Umbilical cord (tissue), 2 donors: ENCODE measurements around the gene HLA-DMB. TPM values are rescaled to one million over a fixed set of nuclear protein-coding genes. Genes with fewer than 3 reads are reported as not detected.
"Not testable (repeated sequence)": the region's sequence is repeated elsewhere in the genome, so short reads cannot be mapped to it uniquely, and the experiment has no call there.

Experiments
- DNase-seq: peaks from one replicate; pipeline ENCODE4 v3.0.0-alpha.2; 2015; ENCODE audit warnings: low spot score
- total RNA-seq: library from RNA; depleted of rRNA; stranded (reverse); fragments of >200 nt; gene quantifications from one replicate; pipeline ENCODE4 v1.2.3, GENCODE V29; 2014; ENCODE audit warnings: low replicate concordance; ENCODE audit not compliant: insufficient read depth

HLA-DMB gene
- total RNA-seq, 1 donor from 2014 or later, result 10.1 TPM

DNA sequence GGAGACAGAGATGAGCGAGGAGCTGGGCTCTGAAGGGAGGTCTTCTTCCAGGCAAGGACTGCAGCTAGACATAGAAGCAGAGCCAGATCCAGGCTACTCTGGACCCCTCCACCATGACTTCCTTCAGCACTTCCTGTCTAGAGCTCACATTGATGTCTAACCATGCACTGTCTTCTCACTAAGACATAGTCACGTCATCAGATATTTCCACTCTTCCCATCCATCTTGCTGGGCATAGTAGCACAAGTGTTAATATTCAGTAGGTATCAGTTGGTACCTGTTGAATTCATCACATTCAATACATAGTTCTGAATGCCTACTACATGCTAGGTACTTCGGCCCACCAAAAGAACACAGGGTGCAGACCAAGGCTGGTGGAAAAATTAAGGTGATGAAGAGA, 9.2 kb upstream of the HLA-DMB start:
- no peak for DNase-seq

DNA sequence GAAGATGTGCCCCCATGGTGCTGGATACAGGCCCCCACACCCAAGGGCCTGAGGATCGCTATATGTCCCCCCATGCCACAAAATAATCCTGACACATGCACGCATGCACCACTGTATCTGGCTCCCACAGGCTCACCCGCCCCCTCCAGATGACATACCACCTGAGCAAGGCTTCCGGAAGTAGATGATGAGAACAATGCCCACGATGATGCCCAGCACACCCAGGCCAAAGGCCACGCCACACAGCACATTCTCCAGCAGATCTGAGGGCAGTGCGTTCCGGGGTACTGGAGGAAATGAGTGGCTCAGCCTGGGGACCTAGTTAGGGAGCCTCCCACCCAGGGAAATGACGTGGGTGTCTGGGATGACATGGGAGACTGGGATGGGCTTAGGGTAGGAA, 8.3 kb upstream of the HLA-DMB start:
- DNase-seq, result no peak

GRCh38 chr6:32947552-32948465, 7.0 kb upstream of the HLA-DMB start:
- peak; percentile 33 for DNase-seq

- no peak for DNase-seq
Observed at GRCh38 chr6:32946893-32947292, 6.1 kb upstream of the HLA-DMB start.

- DNase-seq, result no peak
Observed at GRCh38 chr6:32945953-32946352, 5.1 kb upstream of the HLA-DMB start.

GRCh38 chr6:32945108-32945760, 4.4 kb upstream of the HLA-DMB start:
- DNase-seq, result no peak

GRCh38 chr6:32943864-32944649, 3.2 kb upstream of the HLA-DMB start:
- peak; percentile 40 for DNase-seq

GRCh38 chr6:32942555-32943123, 1.8 kb upstream of the HLA-DMB start:
- DNase-seq, result not testable (repeated sequence)

GRCh38 chr6:32941214-32941768, 463 bp upstream of the HLA-DMB start:
- DNase-seq, result no peak

GRCh38 chr6:32938494-32938893, 2.3 kb downstream of the HLA-DMB start:
- no peak for DNase-seq

- DNase-seq, result peak; percentile 17
Observed at GRCh38 chr6:32937230-32937633, 3.6 kb downstream of the HLA-DMB start.

DNA sequence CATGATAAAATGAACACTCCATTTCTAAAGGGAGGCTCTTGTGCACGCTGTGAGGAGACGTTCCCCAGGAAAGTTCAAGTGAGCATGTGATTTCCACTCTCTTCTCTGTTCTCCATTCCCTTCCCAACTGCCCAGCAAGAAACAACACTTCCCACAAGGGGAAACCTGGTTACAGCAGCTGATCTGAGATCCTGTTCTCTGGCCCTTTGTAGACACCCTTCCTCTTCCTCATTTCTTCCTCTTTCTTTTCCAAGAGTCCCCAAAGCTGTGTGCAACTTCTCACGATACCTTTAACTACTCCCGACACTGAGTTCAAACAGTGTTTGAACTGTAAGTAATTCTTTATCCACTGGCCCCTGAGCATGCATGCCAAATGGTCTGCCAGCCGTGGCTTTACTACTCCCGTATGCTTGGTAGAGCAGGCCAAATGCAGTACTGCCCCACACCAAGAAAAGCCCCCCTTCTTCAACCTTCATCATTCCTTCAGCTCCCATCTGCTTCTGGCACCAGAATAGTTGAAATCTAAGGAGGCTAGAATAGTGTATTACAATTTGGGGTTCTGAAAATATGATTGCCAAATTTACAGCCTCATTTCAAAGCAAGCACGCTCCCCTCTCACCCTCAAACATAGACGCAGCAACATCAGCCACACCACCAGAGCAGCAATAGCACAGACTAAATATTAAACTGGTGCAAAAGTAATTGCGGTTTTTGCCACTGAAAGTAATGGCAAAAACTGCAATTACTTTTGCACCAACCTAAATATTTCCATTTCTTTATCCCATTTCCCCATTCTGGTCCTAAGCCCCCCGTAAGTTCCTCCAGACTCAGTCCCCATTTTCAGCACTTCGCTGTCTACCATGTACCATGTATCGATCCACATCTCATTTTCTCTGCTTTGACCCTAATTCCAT, 4.3 kb downstream of the HLA-DMB start:
- no peak for DNase-seq

DNA sequence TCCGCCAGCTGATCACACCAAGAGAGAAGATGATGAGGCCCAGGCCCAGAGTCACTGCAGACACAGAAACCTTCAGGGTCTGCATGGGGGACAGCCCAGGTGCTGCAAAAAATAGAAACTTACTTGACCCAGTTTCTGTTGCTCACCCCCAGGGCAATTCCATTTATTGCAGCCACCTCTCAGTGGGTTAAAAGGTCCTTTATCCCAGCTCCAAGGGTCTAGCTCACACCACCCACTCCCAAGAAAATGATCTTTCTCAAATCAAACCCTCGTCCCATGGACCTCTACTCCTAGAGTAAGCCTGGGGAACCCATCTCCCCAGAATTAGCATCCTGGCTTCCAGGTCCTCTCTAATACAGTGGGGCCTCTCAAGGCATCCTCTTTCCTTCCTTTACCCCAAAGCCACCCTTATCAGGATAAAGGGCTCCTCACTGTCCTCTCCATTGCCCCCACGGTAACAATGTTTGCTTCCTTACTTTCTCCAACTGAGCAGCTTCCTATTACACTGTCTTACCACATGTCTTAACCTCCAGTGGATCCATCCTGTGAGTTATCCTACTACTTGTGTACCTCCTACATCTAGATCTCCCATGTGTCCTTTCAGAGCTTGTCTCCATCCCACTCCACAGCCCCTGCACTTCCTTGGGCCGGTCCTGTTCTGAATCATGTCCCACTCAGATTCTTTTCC, 5.1 kb downstream of the HLA-DMB start:
- no peak for DNase-seq

DNA sequence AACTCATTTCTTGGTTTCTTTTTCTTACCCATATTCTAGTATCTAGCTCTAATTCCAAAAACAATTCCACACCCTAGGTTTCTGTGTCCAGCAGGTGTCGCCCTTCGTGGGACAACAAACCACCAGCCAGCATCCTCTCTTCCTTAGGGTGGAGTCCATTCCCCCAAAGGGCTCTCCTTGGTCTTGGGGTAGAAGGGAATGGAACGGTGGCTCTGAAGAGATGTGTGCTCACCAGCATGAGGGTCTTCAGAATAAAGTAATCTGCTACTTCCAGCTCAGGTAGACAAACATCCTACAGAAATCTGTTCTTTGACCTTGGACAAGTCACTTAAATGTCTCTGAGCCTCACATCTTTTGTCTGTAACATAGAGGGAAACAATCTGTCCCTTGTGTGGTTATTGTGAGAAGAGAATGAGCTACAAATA, 7.2 kb downstream of the HLA-DMB start:
- peak; percentile 75 for DNase-seq

DNA sequence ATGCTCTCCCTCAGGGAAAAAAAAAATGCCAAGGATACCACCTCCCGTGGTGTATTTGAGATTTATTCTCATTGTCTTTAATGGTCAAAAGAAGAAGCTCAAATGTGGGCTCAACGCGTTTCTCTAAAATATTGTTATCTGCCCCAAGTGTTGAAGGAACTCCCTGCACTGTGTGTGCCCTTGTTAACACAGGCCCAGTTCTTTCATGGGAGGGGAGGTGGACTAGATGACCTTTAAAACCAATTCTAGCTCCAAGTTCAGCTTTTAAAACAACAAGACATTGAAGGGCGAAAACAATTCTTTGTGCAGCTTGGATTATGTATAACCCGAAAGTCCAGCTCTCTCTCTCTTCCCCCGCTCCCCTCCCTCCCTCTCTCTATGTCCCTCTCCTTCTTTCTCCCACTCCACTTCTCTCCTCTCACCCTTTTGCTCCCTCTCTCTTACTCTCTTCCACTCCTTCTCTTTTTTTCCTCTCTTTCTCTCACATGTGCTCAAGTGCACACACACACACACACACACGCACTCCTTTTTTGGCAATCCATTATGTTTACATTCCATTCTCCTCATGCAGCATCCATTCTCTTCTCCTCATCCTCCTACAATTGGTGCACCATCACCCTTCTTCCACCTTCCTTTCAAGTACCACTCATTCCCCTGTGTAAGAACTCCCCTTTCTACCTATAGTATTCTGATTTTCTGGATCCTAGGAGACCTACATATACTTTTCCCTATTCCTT, 8.5 kb downstream of the HLA-DMB start:
- no peak for DNase-seq

- DNase-seq, result no peak
Observed at GRCh38 chr6:32931211-32931610, 9.6 kb downstream of the HLA-DMB start.

DNA sequence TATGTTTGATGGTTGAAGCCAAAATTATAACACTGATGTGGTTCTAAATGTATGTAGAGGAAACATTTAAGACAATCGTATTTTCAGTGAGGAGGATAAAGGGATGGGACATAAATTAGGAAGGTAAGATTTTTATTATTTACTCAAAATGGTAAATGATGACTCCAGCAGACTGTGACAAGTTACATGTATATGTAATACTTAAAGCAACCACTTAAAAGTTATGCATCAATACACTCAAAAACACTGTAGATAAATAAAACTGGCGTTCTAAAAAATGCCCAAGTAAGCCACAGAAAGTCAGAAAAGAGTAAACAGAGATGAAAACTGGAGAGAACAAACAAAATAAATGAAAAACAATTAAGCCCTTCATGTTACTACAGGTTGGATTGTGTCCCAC, 18.7 kb downstream of the HLA-DMB start:
- DNase-seq, result no peak

- no peak for DNase-seq
Observed at GRCh38 chr6:32920715-32921114, 20.1 kb downstream of the HLA-DMB start.

- no peak for DNase-seq
Observed at GRCh38 chr6:32912951-32913350, 27.9 kb downstream of the HLA-DMB start.
